HL-60/S4 treated with phorbol 12-myristate 13-acetate at 8.2 ng/mL for 4 days and 3 days (cell line): ENCODE data around the gene DCC.

Experiments used
- in situ Hi-C: fragments of 300-500 bp; cut with MboI; formaldehyde crosslinking; loops from 2 replicates; pipeline ENCODE4 v1.15.0; 2022; ENCODE audit warnings: low sequenced_read_pairs

Gene DCC

GRCh38 chr18:53324353-53324752 lies 984.4 kb downstream of the DCC start:
- in situ Hi-C loops, result no loop called here

GRCh38 chr18:53360501-53361443 lies 1020.8 kb downstream of the DCC start:
- in situ Hi-C loops, result no loop called here

- in situ Hi-C loops, result no loop called here
Observed at GRCh38 chr18:53375621-53376020, 1035.6 kb downstream of the DCC start.

GRCh38 chr18:53380063-53380639 lies 1040.2 kb downstream of the DCC start:
- in situ Hi-C loops, result no loop called here

GRCh38 chr18:53382870-53383269 lies 1042.9 kb downstream of the DCC start:
- in situ Hi-C loops, result no loop called here

- in situ Hi-C loops, result no loop called here
Observed at GRCh38 chr18:53385889-53386288, 1045.9 kb downstream of the DCC start.

- in situ Hi-C loops, result no loop called here
Observed at GRCh38 chr18:53387581-53387980, 1047.6 kb downstream of the DCC start.

GRCh38 chr18:53402670-53403069 lies 1062.7 kb downstream of the DCC start:
- in situ Hi-C loops, result no loop called here

- in situ Hi-C loops, result no loop called here
Observed at GRCh38 chr18:53408271-53408670, 1068.3 kb downstream of the DCC start.

GRCh38 chr18:53411511-53411910 lies 1071.5 kb downstream of the DCC start:
- in situ Hi-C loops, result no loop called here

- in situ Hi-C loops, result no loop called here
Observed at GRCh38 chr18:53417003-53417402, 1077.0 kb downstream of the DCC start.

- in situ Hi-C loops, result no loop called here
Observed at GRCh38 chr18:53421869-53422268, 1081.9 kb downstream of the DCC start.

GRCh38 chr18:53422896-53423295 lies 1082.9 kb downstream of the DCC start:
- in situ Hi-C loops, result no loop called here

GRCh38 chr18:53426666-53427184 lies 1086.7 kb downstream of the DCC start:
- in situ Hi-C loops, result no loop called here

GRCh38 chr18:53441761-53442414 lies 1101.9 kb downstream of the DCC start:
- in situ Hi-C loops, result no loop called here

GRCh38 chr18:53442415-53442783 lies 1102.4 kb downstream of the DCC start:
- in situ Hi-C loops, result no loop called here

GRCh38 chr18:53443336-53443735 lies 1103.3 kb downstream of the DCC start:
- in situ Hi-C loops, result no loop called here

- in situ Hi-C loops, result no loop called here
Observed at GRCh38 chr18:53443831-53444230, 1103.8 kb downstream of the DCC start.

- in situ Hi-C loops, result no loop called here
Observed at GRCh38 chr18:53451902-53452301, 1111.9 kb downstream of the DCC start.

- in situ Hi-C loops, result no loop called here
Observed at GRCh38 chr18:53457068-53457467, 1117.1 kb downstream of the DCC start.

- in situ Hi-C loops, result no loop called here
Observed at GRCh38 chr18:53458268-53458667, 1118.3 kb downstream of the DCC start.
